HepG2 (cell line): ENCODE data around the gene PPARA. TPM values are rescaled to one million over a fixed set of nuclear protein-coding genes. Genes with fewer than 3 reads are reported as not detected.
A peak's percentile ranks its signal among the peaks of the same experiment; 100 is the strongest.

Source experiments
- ARHGAP35 ChIP-seq: sonication (generic); formaldehyde crosslinking; IDR thresholded peaks from 2 replicates; pipeline ENCODE4 v1.9.0; 2022; ENCODE audit warnings: mild to moderate bottlenecking, inconsistent platforms, moderate library complexity, missing genetic modification reagents, borderline replicate concordance
- CAMTA2 ChIP-seq: sonication (generic); formaldehyde crosslinking; IDR thresholded peaks from 2 replicates; pipeline ENCODE4 v1.4.0; 2020; ENCODE audit warnings: mild to moderate bottlenecking, missing genetic modification reagents, borderline replicate concordance
- ELF4 ChIP-seq: sonication (generic); formaldehyde crosslinking; IDR thresholded peaks from 2 replicates; pipeline ENCODE4 v1.5.0; 2020; ENCODE audit warnings: missing genetic modification reagents, mild to moderate bottlenecking, moderate library complexity, borderline replicate concordance
- MEIS1 ChIP-seq: sonication (generic); formaldehyde crosslinking; IDR thresholded peaks from 2 replicates; pipeline ENCODE4 v1.9.0; 2021; ENCODE audit warnings: mild to moderate bottlenecking, missing genetic modification reagents, moderate library complexity, borderline replicate concordance
- NR0B2 ChIP-seq: sonication (generic); formaldehyde crosslinking; IDR thresholded peaks from 2 replicates; pipeline ENCODE4 v1.4.0; 2020; ENCODE audit warnings: mild to moderate bottlenecking, missing genetic modification reagents
- NR2F2 ChIP-seq: IDR thresholded peaks from 2 replicates; pipeline ENCODE4 v1.6.1; 2012; ENCODE audit warnings: low read depth, inconsistent platforms, borderline replicate concordance
- PCBP1 ChIP-seq: fragments of 200-400 bp; formaldehyde crosslinking; IDR thresholded peaks from 2 replicates; pipeline ENCODE4 v1.6.1; 2017; ENCODE audit warnings: mild to moderate bottlenecking, low read depth, low read length, borderline replicate concordance
- POLR2AphosphoS2 ChIP-seq: IDR thresholded peaks from 2 replicates; pipeline ENCODE4 v1.6.1; 2011; ENCODE audit warnings: low read depth, low read length, improper control_type of control experiment
- SALL1 ChIP-seq: sonication (generic); formaldehyde crosslinking; IDR thresholded peaks from 2 replicates; pipeline ENCODE4 v1.8.0; 2022; ENCODE audit warnings: mild to moderate bottlenecking, missing genetic modification reagents
- ZKSCAN5 ChIP-seq: sonication (generic); formaldehyde crosslinking; IDR thresholded peaks from 2 replicates; pipeline ENCODE4 v1.5.1; 2020; ENCODE audit warnings: mild to moderate bottlenecking, missing genetic modification reagents
- ZNF276 ChIP-seq: sonication (generic); formaldehyde crosslinking; IDR thresholded peaks from 2 replicates; pipeline ENCODE4 v1.4.0; 2020; ENCODE audit warnings: mild to moderate bottlenecking, low read depth, missing genetic modification reagents
- ZNF557 ChIP-seq: sonication (generic); formaldehyde crosslinking; IDR thresholded peaks from 2 replicates; pipeline ENCODE4 v1.4.0; 2020; ENCODE audit warnings: missing genetic modification reagents
- ZNF768 ChIP-seq: sonication (generic); formaldehyde crosslinking; IDR thresholded peaks from 2 replicates; pipeline ENCODE4 v1.4.0; 2020; ENCODE audit warnings: missing genetic modification reagents
- ZNF777 ChIP-seq: sonication (generic); formaldehyde crosslinking; IDR thresholded peaks from 2 replicates; pipeline ENCODE4 v1.4.0; 2020; ENCODE audit warnings: missing genetic modification reagents
- ZNF879 ChIP-seq: sonication (generic); formaldehyde crosslinking; IDR thresholded peaks from 2 replicates; pipeline ENCODE4 v1.8.1; 2023; ENCODE audit warnings: missing genetic modification reagents
- ZZZ3 ChIP-seq: sonication (generic); formaldehyde crosslinking; IDR thresholded peaks from 2 replicates; pipeline ENCODE4 v1.4.0; 2020; ENCODE audit warnings: missing genetic modification reagents, mild to moderate bottlenecking, borderline replicate concordance
- polyA plus RNA-seq, 8 experiments: library from polyadenylated mRNA; depleted of rRNA in 3 of 8; stranded (reverse) in 7 of 8; unstranded in 1 of 8; fragments of >200 nt; fragmentation: Illumina TruSeq in 4 of 8; extraction: Trizol in 4 of 8; gene quantifications; 2 replicates each; pipeline versions ENCODE4 v1.2.1 to v1.2.3, GENCODE V29; 2011 to 2016; ENCODE audit warnings: low read depth in 4 of 8, missing spikeins in 1 of 8, mixed read lengths in 1 of 8; ENCODE audit not compliant: insufficient read depth in 1 of 8
- total RNA-seq, 5 experiments: library from RNA; depleted of rRNA; stranded (reverse); fragments of >200 nt; fragmentation: Illumina TruSeq; extraction: Trizol; gene quantifications; 2 replicates each; pipeline ENCODE4 v1.2.3, GENCODE V29; 2016; ENCODE audit warnings: low read depth in 1 of 5
- TF ChIP-seq, protein P1 (sequence below): sonication (generic); formaldehyde crosslinking; IDR thresholded peaks from 2 replicates; pipeline ENCODE4 v1.5.0; 2020; ENCODE audit warnings: missing genetic modification reagents, mild to moderate bottlenecking, borderline replicate concordance
- TF ChIP-seq, protein P2 (sequence below): sonication (generic); formaldehyde crosslinking; IDR thresholded peaks from 2 replicates; pipeline ENCODE4 v1.8.1; 2023; ENCODE audit warnings: mild to moderate bottlenecking, missing genetic modification reagents
- TF ChIP-seq, protein P3 (sequence below): IDR thresholded peaks from 2 replicates; pipeline ENCODE4 v1.6.1; 2012; ENCODE audit warnings: inconsistent platforms

The PPARA gene
- total and polyA plus RNA-seq, 2 of the 13 experiments (the other 11 are each of a cell fraction or from before 2014, with no cell fraction given), result 18.2 to 24.7 TPM

GRCh38 chr22:46106279-46107022 is 43.9 kb upstream of the PPARA start (continued):
- TF ChIP-seq, protein P1, sequence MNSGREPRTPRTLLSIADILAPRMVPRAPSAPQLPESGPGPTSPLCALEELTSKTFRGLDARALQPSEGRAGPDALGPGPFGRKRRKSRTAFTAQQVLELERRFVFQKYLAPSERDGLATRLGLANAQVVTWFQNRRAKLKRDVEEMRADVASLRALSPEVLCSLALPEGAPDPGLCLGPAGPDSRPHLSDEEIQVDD, result no peak
- TF ChIP-seq, protein P2, sequence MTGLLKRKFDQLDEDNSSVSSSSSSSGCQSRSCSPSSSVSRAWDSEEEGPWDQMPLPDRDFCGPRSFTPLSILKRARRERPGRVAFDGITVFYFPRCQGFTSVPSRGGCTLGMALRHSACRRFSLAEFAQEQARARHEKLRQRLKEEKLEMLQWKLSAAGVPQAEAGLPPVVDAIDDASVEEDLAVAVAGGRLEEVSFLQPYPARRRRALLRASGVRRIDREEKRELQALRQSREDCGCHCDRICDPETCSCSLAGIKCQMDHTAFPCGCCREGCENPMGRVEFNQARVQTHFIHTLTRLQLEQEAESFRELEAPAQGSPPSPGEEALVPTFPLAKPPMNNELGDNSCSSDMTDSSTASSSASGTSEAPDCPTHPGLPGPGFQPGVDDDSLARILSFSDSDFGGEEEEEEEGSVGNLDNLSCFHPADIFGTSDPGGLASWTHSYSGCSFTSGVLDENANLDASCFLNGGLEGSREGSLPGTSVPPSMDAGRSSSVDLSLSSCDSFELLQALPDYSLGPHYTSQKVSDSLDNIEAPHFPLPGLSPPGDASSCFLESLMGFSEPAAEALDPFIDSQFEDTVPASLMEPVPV, result no peak
- peak; percentile 23; the same call in 1 of the 2 replicates for TF ChIP-seq ARHGAP35 (CRISPR knock-in tag)
- 0 out of 2 replicates have a peak, but pooled peaks have one; percentile 28 for TF ChIP-seq ZNF879 (CRISPR knock-in tag)
- no peak for TF ChIP-seq POLR2AphosphoS2
- no peak for TF ChIP-seq ZNF557 (CRISPR knock-in tag)
- TF ChIP-seq SALL1 (CRISPR knock-in tag), result no peak
- no peak for TF ChIP-seq ZKSCAN5 (CRISPR knock-in tag)
- TF ChIP-seq PCBP1, result 0 out of 2 replicates have a peak, but pooled peaks have one; percentile 16
- peak; percentile 31; the same call in 1 of the 2 replicates for TF ChIP-seq ZNF768 (CRISPR knock-in tag)
- TF ChIP-seq NR0B2 (CRISPR knock-in tag), result no peak
- peak; percentile 39; the same call in 1 of the 2 replicates for TF ChIP-seq ZZZ3 (CRISPR knock-in tag)
- TF ChIP-seq ZNF276 (CRISPR knock-in tag), result 0 out of 2 replicates have a peak, but pooled peaks have one; percentile 54
- no peak for TF ChIP-seq ELF4 (CRISPR knock-in tag)
- TF ChIP-seq, protein P3, sequence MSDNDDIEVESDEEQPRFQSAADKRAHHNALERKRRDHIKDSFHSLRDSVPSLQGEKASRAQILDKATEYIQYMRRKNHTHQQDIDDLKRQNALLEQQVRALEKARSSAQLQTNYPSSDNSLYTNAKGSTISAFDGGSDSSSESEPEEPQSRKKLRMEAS, result peak; percentile 47; the same call in 1 of the 2 replicates
- peak; percentile 67; the same call in 1 of the 2 replicates for TF ChIP-seq MEIS1
- peak; percentile 76 for TF ChIP-seq ZNF777 (CRISPR knock-in tag)
- no peak for TF ChIP-seq CAMTA2 (CRISPR knock-in tag)
- 0 out of 2 replicates have a peak, but pooled peaks have one; percentile 7 for TF ChIP-seq NR2F2
